ENCODE measurements around the gene KRTAP4-16. TPM values are rescaled to one million over a fixed set of nuclear protein-coding genes. Genes with fewer than 3 reads are reported as not detected.

Gene KRTAP4-16
- total and polyA plus RNA-seq, 2 donors (not counting 3 experiments of a cell fraction or from before 2014, with no cell fraction given): not detected

GRCh38 chr17:41073676-41074075 is 28.3 kb downstream of the KRTAP4-16 start:
- no peak for TF ChIP-seq JUN (IDR thresholded peaks at IDR 0.05; ENCODE audit: borderline replicate concordance, insufficient read depth, insufficient read length, low read depth)
- no peak for TF ChIP-seq MYC (IDR thresholded peaks at IDR 0.05; ENCODE audit: low read depth, low read length)
- TF ChIP-seq MAX (IDR thresholded peaks at IDR 0.05; ENCODE audit: insufficient read depth, insufficient read length): no peak
- no peak for TF ChIP-seq POLR2A (IDR thresholded peaks at IDR 0.05; ENCODE audit: low read depth, low read length)
- TF ChIP-seq GATA2 (IDR thresholded peaks at IDR 0.05; ENCODE audit: insufficient read depth, insufficient read length, low read depth, low read length): no peak
- no peak for TF ChIP-seq EZH2 (IDR thresholded peaks at IDR 0.05; ENCODE audit: borderline replicate concordance, low read depth, low read length, severe bottlenecking)
- no peak for TF ChIP-seq POLR2AphosphoS5 (IDR thresholded peaks at IDR 0.05; ENCODE audit: insufficient read depth, low read depth, low read length)
- TF ChIP-seq CTCF (IDR thresholded peaks at IDR 0.05; ENCODE audit: extremely low read depth in 1 of 2, insufficient read depth in 1 of 2, low read depth in 1 of 2, low read length in 2 of 2): no peak
- TF ChIP-seq FOS (IDR thresholded peaks at IDR 0.05; ENCODE audit: borderline replicate concordance, insufficient read depth, low read length): no peak
- DNase-seq (ENCODE audit: low read depth, low spot score) (no peak), FAIRE-seq (no peak)
- Histone ChIP-seq H4K20me1 (replicated peaks; ENCODE audit: control insufficient read depth, extremely low read depth, insufficient read depth, low read length) (no peaks in the 10 kb centered on the region), H3K27me3 (ENCODE audit: control insufficient read depth in 2 of 2, insufficient read depth in 2 of 2, low read length in 2 of 2) (no peaks in the 10 kb centered on the region), H3K27ac (ENCODE audit: insufficient read depth, low read depth, low read length) (no peak overlapping the region), H2AFZ (ENCODE audit: low read depth, low read length) (no peak overlapping the region), H3K36me3 (ENCODE audit: control insufficient read depth in 2 of 2, extremely low read depth in 1 of 2, insufficient read depth in 2 of 2, low read length in 2 of 2) (no peaks in the 10 kb centered on the region), H3K4me1 (ENCODE audit: control insufficient read depth, extremely low read depth, insufficient read depth, low read length) (no peaks in the 10 kb centered on the region), H3K9me1 (replicated peaks; ENCODE audit: control insufficient read depth, extremely low read depth, insufficient read depth, low read length) (no peaks in the 10 kb centered on the region), H3K4me2 (ENCODE audit: insufficient read depth, low read length) (no peak overlapping the region), H3K79me2 (ENCODE audit: control insufficient read depth, insufficient read depth, low read length) (no peaks in the 10 kb centered on the region), H3K4me3 (replicated peaks in 1 of 3; ENCODE audit: insufficient read depth in 1 of 3, low read depth in 1 of 3, low read length in 3 of 3) (no peak overlapping the region), H3K9me3 (replicated peaks; ENCODE audit: control insufficient read depth, insufficient read depth, low read length) (no peaks in the 10 kb centered on the region), H3K9ac (replicated peaks; ENCODE audit: extremely low read depth, insufficient read depth, low read length) (no peak overlapping the region)
- dilution Hi-C loops (cut with MboI; ENCODE audit: extremely low pct_ligation_motif_present, low sequenced_read_pairs) (no loop called here), intact Hi-C loops (cut with micrococcal nuclease) (no loop called here)
- no TSS peak for BruUV-seq (replicated peaks)
- ChIA-PET CTCF (no interaction called here), POLR2A (no interaction called here)
